Colonic mucosa (tissue), 4 donors: ENCODE measurements around the gene KIF1A. TPM values are rescaled to one million over a fixed set of nuclear protein-coding genes. Genes with fewer than 3 reads are reported as not detected.

ENCODE experiments used
- DNase-seq: peaks from one replicate; pipeline ENCODE4 v3.0.0-alpha.2; 2020
- H3K27ac ChIP-seq: fragments of 200-600 bp; one replicate; pipeline ENCODE4 v1.8.0; 2021
- H3K27me3 ChIP-seq: fragments of 200-600 bp; one replicate; pipeline ENCODE4 v1.8.0; 2021
- H3K36me3 ChIP-seq: fragments of 200-600 bp; one replicate; pipeline ENCODE4 v1.8.0; 2021
- H3K4me1 ChIP-seq: fragments of 200-600 bp; one replicate; pipeline ENCODE4 v1.8.0; 2021; ENCODE audit warnings: mild to moderate bottlenecking
- H3K4me3 ChIP-seq: fragments of 200-600 bp; one replicate; pipeline ENCODE4 v1.8.0; 2021
- H3K9ac ChIP-seq, 2 donors: one replicate each; pipeline ENCODE4 v1.7.0; 2013; ENCODE audit warnings: control low read depth in 2 of 2, low read depth in 2 of 2, low read length in 2 of 2
- H3K9me3 ChIP-seq: fragments of 200-600 bp; one replicate; pipeline ENCODE4 v1.8.0; 2021
- CTCF ChIP-seq: fragments of 200-600 bp; IDR thresholded peaks from one replicate; pipeline ENCODE4 v1.8.0; 2022; ENCODE audit warnings: antibody characterized with exemption, mild to moderate bottlenecking
- intact Hi-C: fragments of 100-400 bp; cut with DNase I; formaldehyde crosslinking; loops from one replicate; pipeline ENCODE4 v1.14.1; 2022
- total RNA-seq, 2 donors: library from RNA; stranded (reverse); fragmentation: NEBNext Ultra II Directional in 1 of 2; extraction: Animal tissue kit (Norgen Biotek cat#: 25700) in 1 of 2; gene quantifications; one replicate each; pipeline ENCODE4 v1.2.1, GENCODE V29; 2021
- donor health status: healthy.
- donor health status: DM: no; HTN: no; CAD: no.
- donor health status: DM: no; HTN: no; CAD: no.

Gene KIF1A
- total RNA-seq, 2 donors from 2014 or later: 1.9 to 4.3 TPM

GRCh38 chr2:240707821-240708220 lies 112.2 kb downstream of the KIF1A start:
- TF ChIP-seq CTCF: no peak
- no peak overlapping the region for H3K4me3 ChIP-seq
- no peak overlapping the region for H3K27ac ChIP-seq
- DNase-seq: no peak
- no peak overlapping the region for H3K9ac ChIP-seq
- no peaks in the 10 kb centered on the region for H3K27me3 ChIP-seq
- intact Hi-C loops: no loop called here
- no peaks in the 10 kb centered on the region for H3K36me3 ChIP-seq
- H3K4me1 ChIP-seq: no peaks in the 10 kb centered on the region
- H3K9me3 ChIP-seq: no peaks in the 10 kb centered on the region

- intact Hi-C loops: no loop called here
- Histone ChIP-seq H3K27me3 (no peaks in the 10 kb centered on the region), H3K9ac (no peak overlapping the region), H3K36me3 (no peaks in the 10 kb centered on the region), H3K27ac (no peak overlapping the region), H3K4me3 (no peak overlapping the region), H3K4me1 (no peaks in the 10 kb centered on the region), H3K9me3 (no peaks in the 10 kb centered on the region)
- no peak for TF ChIP-seq CTCF
- no peak for DNase-seq
These were observed 112.8 kb downstream of the KIF1A start for GRCh38 chr2:240707043-240707756.

- no peaks in the 10 kb centered on the region for H3K9me3 ChIP-seq
- intact Hi-C loops: no loop called here
- no peak overlapping the region for H3K4me3 ChIP-seq
- H3K27me3 ChIP-seq: no peaks in the 10 kb centered on the region
- no peak for DNase-seq
- no peak overlapping the region for H3K9ac ChIP-seq
- H3K4me1 ChIP-seq: no peaks in the 10 kb centered on the region
- no peak for TF ChIP-seq CTCF
- H3K27ac ChIP-seq: no peak overlapping the region
- no peaks in the 10 kb centered on the region for H3K36me3 ChIP-seq
These were observed 114.7 kb downstream of the KIF1A start for GRCh38 chr2:240705204-240705791.

DNA sequence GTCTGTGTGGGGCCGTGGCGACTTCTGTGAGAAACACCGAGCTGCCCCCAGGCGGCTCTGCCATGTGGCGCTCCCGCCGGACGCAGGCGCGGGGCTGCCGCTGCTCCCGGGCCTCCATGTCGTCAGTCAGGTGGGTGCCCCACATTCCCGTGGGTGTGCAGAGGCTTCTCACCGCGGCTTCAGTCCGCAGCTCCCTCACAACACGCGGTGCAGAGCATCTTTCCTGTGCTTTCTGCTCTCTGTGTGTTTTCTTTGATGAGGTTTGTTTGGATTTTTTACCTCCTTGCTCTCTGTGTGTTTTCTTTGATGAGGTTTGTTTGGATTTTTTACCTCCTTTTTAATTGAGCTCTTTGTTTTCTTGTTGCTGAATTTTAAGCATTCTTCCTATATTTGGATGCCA lies 115.4 kb downstream of the KIF1A start:
- Histone ChIP-seq H3K27ac (no peak overlapping the region), H3K9ac (no peak overlapping the region), H3K36me3 (no peaks in the 10 kb centered on the region), H3K4me1 (no peaks in the 10 kb centered on the region), H3K27me3 (no peaks in the 10 kb centered on the region), H3K9me3 (no peaks in the 10 kb centered on the region), H3K4me3 (no peak overlapping the region)
- no peak for TF ChIP-seq CTCF
- no peak for DNase-seq
- intact Hi-C loops: no loop called here

- Histone ChIP-seq H3K9ac (no peak overlapping the region), H3K27me3 (no peaks in the 10 kb centered on the region), H3K4me3 (no peak overlapping the region), H3K4me1 (no peaks in the 10 kb centered on the region), H3K36me3 (no peaks in the 10 kb centered on the region), H3K27ac (no peak overlapping the region), H3K9me3 (no peaks in the 10 kb centered on the region)
- no peak for TF ChIP-seq CTCF
- intact Hi-C loops: no loop called here
- DNase-seq: no peak
These were observed 116.3 kb downstream of the KIF1A start for GRCh38 chr2:240703417-240704341.
